ENCODE results near the gene PUSL1. TPM values are rescaled to one million over a fixed set of nuclear protein-coding genes. Genes with fewer than 3 reads are reported as not detected.

Gene PUSL1
- total RNA-seq, 1 experiment from 2014 or later, result 38.0 TPM

DNA sequence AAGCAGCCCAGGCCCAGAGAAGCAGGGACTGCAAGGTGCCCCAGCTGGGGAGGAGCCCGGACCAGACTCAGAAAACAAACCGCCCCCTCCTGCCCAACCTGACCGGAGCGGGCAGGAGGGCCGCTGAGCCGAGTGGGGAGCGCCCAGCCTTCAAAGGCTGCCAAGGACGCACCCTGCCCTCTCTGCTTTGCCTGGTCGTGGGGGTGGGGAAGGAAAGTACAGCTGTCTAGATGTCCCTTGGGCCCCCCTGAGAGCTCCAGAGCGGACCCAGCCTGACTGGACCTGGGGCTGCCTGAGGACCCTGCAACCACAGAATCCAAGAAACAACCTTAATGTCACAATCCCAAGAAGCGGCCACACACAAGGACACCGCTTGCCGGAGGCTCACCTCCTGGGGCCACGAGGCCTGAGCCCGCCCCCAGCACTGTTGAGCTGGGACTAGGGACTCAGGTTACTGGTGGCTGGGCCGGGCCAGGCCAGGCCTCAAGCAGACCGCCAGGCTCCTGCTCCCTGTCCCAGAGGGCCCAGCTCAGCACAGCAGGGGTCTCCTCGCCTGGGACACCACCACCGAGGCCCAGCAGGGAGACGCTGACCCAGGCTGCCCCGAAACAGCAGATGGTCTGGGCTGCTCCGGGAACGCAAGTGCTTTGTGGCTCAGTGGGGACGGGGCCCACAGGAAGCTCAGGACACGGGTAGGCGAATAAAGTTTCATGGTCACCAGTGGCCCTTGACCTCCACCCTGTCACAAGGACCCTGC lies 39.4 kb downstream of the PUSL1 start:
- no peak overlapping the region for H3T11ph ChIP-seq (ENCODE audit: low read length)
- DNase-seq, result peak; percentile 70
- no peak overlapping the region; the same call in 1 of the 2 replicates for H3K14ac ChIP-seq (ENCODE audit: insufficient read depth, low read length)
- no peak overlapping the region for H3K4ac ChIP-seq (ENCODE audit: low read depth, low read length)
- no peak overlapping the region for H4K5ac ChIP-seq (ENCODE audit: insufficient read length, low read depth, low read length)
- no peak overlapping the region for H2BK12ac ChIP-seq (ENCODE audit: insufficient read length, low read depth, low read length)
- Mint-ChIP-seq H3K27me3 (ENCODE audit: low read depth) (peaks cover 8% of the 10 kb centered on the region), H3K27ac (peak overlapping the region in 1 of 3 experiments; percentile 83; a peak in 2 of 7 replicates), H3K4me3 (peak overlapping the region; percentile 72 to 84), H3K36me3 (ENCODE audit: insufficient read depth in 1 of 3, low read depth in 3 of 3) (peaks cover under 1 to 9% (median 3%) of the 10 kb centered on the region in 3 experiments; a peak in 3 of 7 replicates), H3K9me3 (no peaks in the 10 kb centered on the region), H3K4me1 (peaks cover 15 to 28% of the 10 kb centered on the region in 2 experiments)
- H4K20me1 ChIP-seq (ENCODE audit: control insufficient read depth, insufficient read depth, insufficient read length), result peaks cover 3% of the 10 kb centered on the region
- H3K9me3 ChIP-seq (ENCODE audit: control insufficient read depth, low read depth, low read length), result no peaks in the 10 kb centered on the region
- H2BK20ac ChIP-seq (ENCODE audit: low read depth, low read length, poor library complexity, severe bottlenecking), result no peak overlapping the region
- no peak overlapping the region for H3K9ac ChIP-seq (ENCODE audit: extremely low read depth, insufficient read length, low read length)
- H3K4me1 ChIP-seq (ENCODE audit: insufficient read depth, low read length), result no peaks in the 10 kb centered on the region; the same call in 1 of the 2 replicates
- H3K18ac ChIP-seq (ENCODE audit: insufficient read length, low read depth, low read length), result no peak overlapping the region
- no peak overlapping the region for H4K8ac ChIP-seq (replicated peaks; ENCODE audit: insufficient read length, low read depth, low read length)
- H3K27me3 ChIP-seq (ENCODE audit: insufficient read depth, low read length), result no peaks in the 10 kb centered on the region
- no peak overlapping the region for H3K23ac ChIP-seq (ENCODE audit: insufficient read length, low read depth, low read length)
- H3K79me2 ChIP-seq (ENCODE audit: insufficient read depth, low read length), result peaks cover 3% of the 10 kb centered on the region; the same call in 1 of the 2 replicates
- no peak overlapping the region for H2AK5ac ChIP-seq (ENCODE audit: insufficient read length, low read length)
- H3K79me1 ChIP-seq (ENCODE audit: insufficient read depth, low read depth, low read length, poor library complexity, severe bottlenecking), result peaks cover 13% of the 10 kb centered on the region
- no peak overlapping the region for H4K91ac ChIP-seq (ENCODE audit: insufficient read length, low read depth, low read length)
- no peak overlapping the region for H2AFZ ChIP-seq (ENCODE audit: low read length)
- no CpG with 5 or more reads among the region's 26 CpGs for WGBS (ENCODE audit: extremely low coverage, insufficient read length, low lambda C conversion rate)
- no peak overlapping the region for H2BK120ac ChIP-seq (ENCODE audit: low read depth, low read length, poor library complexity, severe bottlenecking)
- H3K56ac ChIP-seq (ENCODE audit: insufficient read length, low read depth, low read length), result no peak overlapping the region
- TF ChIP-seq, protein P1, sequence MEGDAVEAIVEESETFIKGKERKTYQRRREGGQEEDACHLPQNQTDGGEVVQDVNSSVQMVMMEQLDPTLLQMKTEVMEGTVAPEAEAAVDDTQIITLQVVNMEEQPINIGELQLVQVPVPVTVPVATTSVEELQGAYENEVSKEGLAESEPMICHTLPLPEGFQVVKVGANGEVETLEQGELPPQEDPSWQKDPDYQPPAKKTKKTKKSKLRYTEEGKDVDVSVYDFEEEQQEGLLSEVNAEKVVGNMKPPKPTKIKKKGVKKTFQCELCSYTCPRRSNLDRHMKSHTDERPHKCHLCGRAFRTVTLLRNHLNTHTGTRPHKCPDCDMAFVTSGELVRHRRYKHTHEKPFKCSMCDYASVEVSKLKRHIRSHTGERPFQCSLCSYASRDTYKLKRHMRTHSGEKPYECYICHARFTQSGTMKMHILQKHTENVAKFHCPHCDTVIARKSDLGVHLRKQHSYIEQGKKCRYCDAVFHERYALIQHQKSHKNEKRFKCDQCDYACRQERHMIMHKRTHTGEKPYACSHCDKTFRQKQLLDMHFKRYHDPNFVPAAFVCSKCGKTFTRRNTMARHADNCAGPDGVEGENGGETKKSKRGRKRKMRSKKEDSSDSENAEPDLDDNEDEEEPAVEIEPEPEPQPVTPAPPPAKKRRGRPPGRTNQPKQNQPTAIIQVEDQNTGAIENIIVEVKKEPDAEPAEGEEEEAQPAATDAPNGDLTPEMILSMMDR (conservative IDR thresholded peaks at IDR 0.05), result no peak
- H3K27ac ChIP-seq (ENCODE audit: insufficient read length, low read depth, low read length), result no peak overlapping the region
- no peak overlapping the region for H2BK15ac ChIP-seq (ENCODE audit: low read depth, low read length)
- H3K4me2 ChIP-seq (ENCODE audit: insufficient read depth, insufficient read length, low read length), result peak overlapping the region; percentile 90
- H3K23me2 ChIP-seq (ENCODE audit: insufficient read length, low read depth, low read length, poor library complexity, severe bottlenecking), result peaks cover 9% of the 10 kb centered on the region
- no peak overlapping the region for H2BK5ac ChIP-seq (ENCODE audit: insufficient read length, low read length)

Measured in H9 (cell line).